Activated T-helper 1 cell treated with anti-CD3 and anti-CD28 coated beads, Interleukin-12 subunit alpha, Interleukin-12 subunit beta, Interleukin-2, Interleukin-4 antibody, amounts not matched to agents 30 ng/mL and 10 ng/mL and 1 ng/mL, durations not matched to agents 14 hours and 24 hours and 36 hours (primary cell): ENCODE data around the gene SIM1. TPM values are rescaled to one million over a fixed set of nuclear protein-coding genes. Genes with fewer than 3 reads are reported as not detected.

ENCODE experiments used
- DNase-seq: peaks from one replicate; pipeline ENCODE4 v3.0.0; 2021; ENCODE audit warnings: low spot score
- H3K27ac Mint-ChIP-seq: one replicate; pipeline ENCODE4 v1.8.0; 2021; ENCODE audit warnings: mild to moderate bottlenecking, mixed read lengths
- H3K27me3 Mint-ChIP-seq: one replicate; pipeline ENCODE4 v1.8.0; 2022; ENCODE audit warnings: mild to moderate bottlenecking, moderate library complexity, mixed read lengths; ENCODE audit not compliant: insufficient read depth
- H3K36me3 Mint-ChIP-seq: one replicate; pipeline ENCODE4 v1.8.0; 2021; ENCODE audit warnings: low read depth, mixed read lengths
- H3K4me1 Mint-ChIP-seq: one replicate; pipeline ENCODE4 v1.8.0; 2021; ENCODE audit warnings: low read depth, mixed read lengths
- H3K4me3 Mint-ChIP-seq: one replicate; pipeline ENCODE4 v1.8.0; 2021; ENCODE audit warnings: mild to moderate bottlenecking, moderate library complexity, mixed read lengths
- H3K9me3 Mint-ChIP-seq: one replicate; pipeline ENCODE4 v1.8.0; 2021; ENCODE audit warnings: mixed read lengths
- intact Hi-C: fragments of 100-400 bp; cut with micrococcal nuclease; formaldehyde crosslinking; loops from one replicate; pipeline ENCODE4 v1.15.1; 2024
- total RNA-seq: library from RNA; stranded (reverse); gene quantifications from 2 replicates; pipeline ENCODE4 v1.2.3, GENCODE V29; 2022

Gene SIM1
- total RNA-seq, 1 donor from 2014 or later = 0.13 TPM

- Mint-ChIP-seq H3K27me3 (peaks cover 76% of the 10 kb centered on the region), H3K9me3 (peaks cover 19% of the 10 kb centered on the region), H3K4me3 (no peak overlapping the region), H3K36me3 (no peaks in the 10 kb centered on the region), H3K4me1 (peaks cover 8% of the 10 kb centered on the region), H3K27ac (peak overlapping the region; percentile 44)
- intact Hi-C loops = loop anchor here (1.0 to 5.0 kb wide), 2 partner anchors 20 to 936 kb away; no protein-coding TSS in a partner anchor
- DNase-seq = no peak
Observed at GRCh38 chr6:100466410-100467128, 1.8 kb upstream of the SIM1 start.

- Mint-ChIP-seq H3K9me3 (peaks cover 19% of the 10 kb centered on the region), H3K36me3 (no peaks in the 10 kb centered on the region), H3K27ac (peak overlapping the region; percentile 67), H3K4me1 (peaks cover 12% of the 10 kb centered on the region), H3K27me3 (peaks cover 81% of the 10 kb centered on the region), H3K4me3 (no peak overlapping the region)
- intact Hi-C loops = loop anchor here (1.0 to 5.0 kb wide), 3 partner anchors 10 to 936 kb away; no protein-coding TSS in a partner anchor
- no peak for DNase-seq
Observed at GRCh38 chr6:100465701-100466409, 1.1 kb upstream of the SIM1 start.

DNA sequence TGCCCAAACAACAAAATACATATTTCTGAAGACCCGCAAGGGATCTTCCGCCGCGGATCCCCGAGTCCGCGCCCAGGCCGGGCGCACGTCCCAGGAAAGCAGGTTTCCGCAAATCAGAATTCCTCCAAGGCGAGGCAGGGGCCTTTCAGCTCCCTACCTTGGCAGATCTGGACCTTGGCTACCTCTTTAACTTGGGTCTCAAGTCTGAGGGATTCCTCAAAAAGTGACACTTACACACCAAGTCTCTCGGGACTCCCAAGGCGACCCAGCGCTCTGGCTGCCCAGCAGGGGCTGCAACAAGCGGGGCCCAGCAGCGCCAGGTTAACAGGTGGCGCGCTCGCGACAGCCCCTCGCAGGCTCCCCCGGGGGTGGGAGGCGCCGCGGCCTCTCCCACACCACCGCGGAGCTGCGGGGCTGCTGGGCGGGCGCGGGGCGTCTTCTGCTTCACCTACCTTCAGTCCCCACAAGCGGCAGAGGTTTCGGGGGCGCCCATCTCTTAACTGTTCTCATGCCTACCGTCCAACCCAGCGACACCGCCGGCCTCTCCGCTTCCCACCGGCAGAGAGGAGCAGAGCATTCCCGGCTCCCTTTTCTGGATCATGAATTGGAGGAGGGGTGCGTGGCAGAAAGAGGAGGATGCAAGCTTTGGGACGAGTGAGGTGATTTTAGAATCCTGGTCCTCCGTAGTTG is 414 bp downstream of the SIM1 start:
- intact Hi-C loops = no loop called here
- Mint-ChIP-seq H3K4me3 (no peak overlapping the region), H3K36me3 (no peaks in the 10 kb centered on the region), H3K9me3 (peaks cover 19% of the 10 kb centered on the region), H3K27me3 (peaks cover 85% of the 10 kb centered on the region), H3K27ac (peak overlapping the region; percentile 34), H3K4me1 (peaks cover 12% of the 10 kb centered on the region)
- no peak for DNase-seq

DNA sequence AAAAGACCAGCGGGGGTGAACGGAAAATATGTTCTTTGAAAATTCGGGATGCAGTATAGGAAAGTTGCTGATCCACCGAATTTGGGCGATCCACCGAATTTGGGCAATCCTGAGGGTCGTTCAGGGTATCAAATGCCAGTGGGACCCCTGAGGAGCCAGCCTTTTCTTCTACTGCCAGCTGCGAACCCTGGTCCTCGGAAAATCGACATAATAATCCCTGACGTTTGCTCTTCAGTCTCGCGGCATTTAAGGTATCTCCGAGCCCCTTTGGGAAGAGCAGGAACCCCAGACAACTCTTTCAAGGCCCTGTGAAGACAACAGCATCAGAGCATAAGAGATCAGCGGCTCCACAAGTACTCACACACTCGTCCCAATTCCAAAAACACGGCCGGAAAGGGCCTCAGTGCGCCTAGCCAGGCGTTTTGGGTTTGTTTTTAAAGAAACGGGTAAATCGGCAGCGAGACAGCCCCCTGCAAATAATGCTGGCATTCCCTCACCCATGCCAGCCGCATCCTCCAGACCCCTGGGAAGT is 1.0 kb downstream of the SIM1 start:
- Mint-ChIP-seq H3K4me1 (peaks cover 12% of the 10 kb centered on the region), H3K27me3 (peaks cover 86% of the 10 kb centered on the region), H3K36me3 (peaks cover 2% of the 10 kb centered on the region), H3K9me3 (peaks cover 18% of the 10 kb centered on the region), H3K4me3 (no peak overlapping the region), H3K27ac (peak overlapping the region; percentile 49)
- intact Hi-C loops = loop anchor here (1.0 kb wide), 1 partner anchor 854 kb away; no protein-coding TSS in a partner anchor
- no peak for DNase-seq

DNA sequence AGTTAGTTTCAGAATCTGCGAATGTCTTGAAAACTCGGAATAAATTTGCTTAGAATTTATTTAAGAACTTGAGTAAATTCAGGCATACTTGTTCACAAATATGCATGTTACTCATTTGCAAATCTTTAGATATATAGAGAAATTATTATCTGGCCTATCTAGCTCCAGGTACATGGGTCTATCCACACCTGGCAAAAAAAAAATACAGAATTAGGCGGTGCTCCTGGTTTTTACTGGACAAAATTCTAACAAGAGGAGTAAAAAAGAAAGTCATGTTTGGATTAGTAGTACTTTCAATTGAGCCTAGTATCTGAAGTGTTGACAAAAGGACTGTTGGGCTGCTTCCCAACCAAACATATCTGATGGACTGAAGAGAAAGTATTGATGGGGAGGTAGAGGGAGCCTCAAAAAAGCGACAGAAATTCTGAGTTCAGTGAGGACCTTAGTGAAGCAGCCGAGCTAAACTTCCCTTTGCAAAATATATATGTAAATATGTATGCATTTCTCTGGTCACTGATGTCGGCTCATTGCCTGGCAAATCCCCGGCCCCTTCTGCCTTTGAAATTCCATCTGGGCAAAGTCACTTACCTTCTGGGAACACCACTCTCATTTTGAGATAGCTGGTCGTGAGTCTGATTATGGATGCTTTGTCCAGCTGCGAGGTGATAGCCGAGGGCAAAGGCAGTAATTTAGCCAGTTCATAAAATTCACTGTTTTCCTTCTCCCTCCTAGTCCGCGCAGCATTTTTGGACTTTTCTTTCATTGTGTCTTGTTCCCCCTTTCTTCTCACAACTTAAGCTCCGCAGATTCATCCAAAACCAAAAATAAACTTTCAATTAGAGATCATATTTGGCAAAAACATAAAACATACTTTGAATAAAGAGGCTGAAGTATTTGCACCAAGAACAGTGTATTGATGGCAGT is 1.8 kb downstream of the SIM1 start:
- Mint-ChIP-seq H3K36me3 (peaks cover 2% of the 10 kb centered on the region), H3K4me3 (no peak overlapping the region), H3K27ac (peak overlapping the region; percentile 49), H3K27me3 (peaks cover 87% of the 10 kb centered on the region), H3K4me1 (peaks cover 12% of the 10 kb centered on the region), H3K9me3 (peaks cover 13% of the 10 kb centered on the region)
- no peak for DNase-seq
- intact Hi-C loops = loop anchor here (1.0 kb wide), 2 partner anchors 10 to 854 kb away; no protein-coding TSS in a partner anchor

GRCh38 chr6:100461917-100462705 is 2.6 kb downstream of the SIM1 start:
- DNase-seq = no peak
- peaks cover 12% of the 10 kb centered on the region for H3K9me3 Mint-ChIP-seq
- no peak overlapping the region for H3K4me3 Mint-ChIP-seq
- peaks cover 12% of the 10 kb centered on the region for H3K4me1 Mint-ChIP-seq
- H3K27ac Mint-ChIP-seq = no peak overlapping the region
- intact Hi-C loops = loop anchor here (1.0 kb wide), 1 partner anchor 11 kb away; no protein-coding TSS in a partner anchor
- H3K36me3 Mint-ChIP-seq = peaks cover 2% of the 10 kb centered on the region
- peaks cover 87% of the 10 kb centered on the region for H3K27me3 Mint-ChIP-seq

DNA sequence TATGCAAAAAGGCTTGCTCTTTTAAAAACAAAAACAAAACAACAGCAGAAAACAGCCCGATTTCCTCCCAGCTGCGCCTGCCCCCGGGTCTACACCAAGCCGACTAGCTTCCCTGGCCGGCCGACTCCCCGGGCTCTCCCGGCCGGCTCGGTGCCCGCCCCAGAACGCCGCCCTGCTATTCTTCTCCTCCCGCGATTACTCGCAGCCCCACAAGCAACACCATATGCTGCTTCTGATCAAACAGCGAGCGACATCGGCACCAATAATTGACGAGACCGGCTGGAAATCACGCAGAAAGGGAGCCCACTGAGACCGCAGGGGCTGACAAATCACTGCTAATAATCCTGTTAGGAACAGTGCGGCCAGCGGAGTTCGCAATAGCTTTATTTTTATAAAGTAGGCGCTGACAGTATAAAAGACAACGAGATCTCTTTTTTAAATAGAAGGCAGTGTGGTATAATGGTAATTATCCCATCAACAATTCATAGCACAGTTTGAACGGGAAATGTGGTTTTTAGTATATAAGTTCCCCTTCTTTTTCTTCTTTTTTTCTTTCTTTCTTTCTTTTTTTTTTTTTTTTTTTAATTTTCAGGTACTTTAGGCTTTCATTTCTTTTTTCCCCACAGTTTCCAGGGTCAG is 3.3 kb downstream of the SIM1 start:
- no peak for DNase-seq
- peaks cover 2% of the 10 kb centered on the region for H3K36me3 Mint-ChIP-seq
- no peak overlapping the region for H3K27ac Mint-ChIP-seq
- H3K4me3 Mint-ChIP-seq = peak overlapping the region; percentile 53
- peaks cover 87% of the 10 kb centered on the region for H3K27me3 Mint-ChIP-seq
- intact Hi-C loops = no loop called here
- peaks cover 5% of the 10 kb centered on the region for H3K9me3 Mint-ChIP-seq
- peaks cover 12% of the 10 kb centered on the region for H3K4me1 Mint-ChIP-seq

GRCh38 chr6:100460650-100461204 is 4.0 kb downstream of the SIM1 start:
- Mint-ChIP-seq H3K27ac (no peak overlapping the region), H3K9me3 (no peaks in the 10 kb centered on the region), H3K27me3 (peaks cover 87% of the 10 kb centered on the region), H3K36me3 (peaks cover 2% of the 10 kb centered on the region), H3K4me1 (peaks cover 12% of the 10 kb centered on the region), H3K4me3 (no peak overlapping the region)
- intact Hi-C loops = no loop called here
- no peak for DNase-seq

DNA sequence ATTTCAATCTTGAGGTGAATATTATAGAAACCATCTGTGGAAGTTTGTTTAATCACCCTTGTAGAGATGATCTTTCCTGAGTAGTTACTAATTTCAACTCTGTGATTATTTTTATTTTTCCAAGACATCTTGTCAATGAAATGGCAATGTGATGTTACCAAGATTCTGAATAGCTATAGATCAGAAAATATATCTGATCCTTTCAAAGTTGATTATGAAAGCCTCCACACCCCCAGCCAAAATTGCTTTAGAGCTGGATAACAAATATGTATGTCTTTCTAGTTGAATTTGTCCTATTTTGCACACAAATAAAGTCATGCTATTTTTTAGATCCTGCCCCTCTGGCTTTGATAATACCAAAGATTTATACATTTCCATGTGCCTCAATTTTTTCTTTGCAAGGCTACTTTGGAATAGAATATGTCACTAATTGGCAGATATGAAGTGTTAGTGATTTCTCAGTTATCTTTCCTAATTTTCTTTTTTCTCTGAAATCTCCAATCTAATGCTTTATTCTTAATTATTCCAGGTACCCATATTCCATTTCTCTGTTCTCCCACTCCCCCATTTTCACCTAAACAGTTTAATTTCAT is 5.0 kb downstream of the SIM1 start:
- H3K27ac Mint-ChIP-seq = no peak overlapping the region
- peaks cover 6% of the 10 kb centered on the region for H3K36me3 Mint-ChIP-seq
- peaks cover 17% of the 10 kb centered on the region for H3K4me1 Mint-ChIP-seq
- intact Hi-C loops = loop anchor here (1.0 kb wide), 1 partner anchor 9 kb away; no protein-coding TSS in a partner anchor
- no peak for DNase-seq
- H3K9me3 Mint-ChIP-seq = peaks cover 5% of the 10 kb centered on the region
- peaks cover 92% of the 10 kb centered on the region for H3K27me3 Mint-ChIP-seq
- no peak overlapping the region for H3K4me3 Mint-ChIP-seq

GRCh38 chr6:100458841-100459591 is 5.7 kb downstream of the SIM1 start:
- Mint-ChIP-seq H3K36me3 (peaks cover 6% of the 10 kb centered on the region), H3K27ac (peak overlapping the region; percentile 31), H3K27me3 (peaks cover 95% of the 10 kb centered on the region), H3K4me1 (peaks cover 21% of the 10 kb centered on the region), H3K4me3 (no peak overlapping the region), H3K9me3 (peaks cover 5% of the 10 kb centered on the region)
- no peak for DNase-seq
- intact Hi-C loops = loop anchor here (1.0 kb wide), 1 partner anchor 9 kb away; no protein-coding TSS in a partner anchor
